HG03064 (cell line): ENCODE results near the gene CCDC192.
"Not testable (repeated sequence)": the region's sequence is repeated elsewhere in the genome, so short reads cannot be mapped to it uniquely, and the experiment has no call there.

Source experiments
- ATAC-seq: cut with Tn5 transposase; IDR thresholded peaks from one replicate; pipeline ENCODE4 v1.9.1; 2021; ENCODE audit warnings: low read depth; ENCODE audit not compliant: unreplicated experiment

The CCDC192 gene

DNA sequence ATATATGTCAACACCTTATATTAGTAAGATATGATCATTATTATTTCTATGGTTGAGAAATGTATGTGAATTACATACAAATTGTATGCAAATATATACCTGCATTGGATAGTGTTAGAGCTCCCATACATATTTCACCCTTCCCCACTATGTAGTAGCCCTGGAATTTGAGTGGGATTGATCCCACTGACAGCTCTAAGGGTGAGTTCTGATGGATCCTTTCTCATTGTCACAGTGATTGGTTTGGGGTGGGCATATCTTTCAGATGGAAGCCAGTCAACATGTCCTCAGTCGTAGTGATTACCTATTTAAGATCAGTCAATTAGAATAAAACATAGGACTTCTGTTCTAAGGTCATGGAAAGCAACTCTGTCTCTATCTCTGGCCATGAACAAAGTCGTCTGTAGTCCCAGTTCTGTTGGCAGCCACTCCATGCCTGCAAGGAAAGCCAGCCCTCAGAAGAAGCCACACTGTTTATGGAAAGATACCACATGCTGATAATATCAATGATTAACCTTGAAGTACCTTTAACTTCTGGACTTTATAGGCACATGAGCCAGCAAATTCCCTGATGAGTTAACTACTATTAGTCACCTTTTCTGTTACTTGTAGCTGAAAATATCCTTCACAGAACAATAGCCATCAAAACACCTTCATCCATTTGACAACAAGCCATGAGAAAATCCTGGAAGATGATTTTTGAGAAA lies 5.1 kb upstream of the CCDC192 start:
- ATAC-seq, result no peak

DNA sequence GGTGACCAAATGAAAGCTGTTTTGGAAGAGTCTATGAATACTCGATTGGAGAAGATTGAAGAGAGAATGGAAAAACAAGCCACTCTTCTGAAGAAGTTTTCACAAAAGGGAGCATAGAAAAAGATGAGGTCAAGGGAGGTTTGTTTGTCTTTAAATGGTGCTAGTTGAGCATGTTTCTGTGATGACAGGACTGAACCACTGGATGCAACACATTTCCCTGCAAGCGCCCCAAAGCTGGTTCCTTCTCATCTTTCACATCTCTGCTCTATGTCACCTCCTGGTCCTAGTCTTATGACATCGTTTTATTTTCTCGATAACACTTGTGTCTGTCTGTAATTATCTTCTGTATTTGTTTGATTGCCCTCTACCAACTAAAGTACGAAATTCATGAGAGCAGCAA lies 3.8 kb upstream of the CCDC192 start:
- ATAC-seq, result no peak

DNA sequence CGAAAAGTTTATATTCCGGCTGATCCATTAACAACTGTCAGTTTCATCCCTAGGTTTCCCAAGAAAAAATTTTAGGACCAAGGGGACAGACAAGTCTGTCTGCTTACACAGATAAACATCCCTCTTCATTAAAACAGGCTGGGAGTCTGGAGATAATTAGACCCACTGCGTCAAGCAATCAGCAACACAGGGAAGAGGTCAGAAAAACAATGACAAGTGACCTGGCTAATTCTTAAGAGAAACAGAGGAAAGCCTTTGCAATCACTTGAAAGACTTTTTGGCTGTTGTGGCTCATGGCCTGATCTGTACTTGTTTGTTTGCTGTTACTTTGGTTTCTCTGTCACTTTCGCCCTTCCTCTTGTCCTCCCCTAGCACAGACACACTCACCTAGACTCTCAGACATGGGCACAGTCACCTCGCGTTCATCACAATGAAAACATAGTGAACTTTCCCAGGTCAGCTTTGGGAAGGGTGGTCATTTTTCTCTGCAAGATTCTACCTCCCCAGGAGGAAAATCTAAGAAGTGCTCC lies 2.9 kb upstream of the CCDC192 start:
- ATAC-seq, result no peak

DNA sequence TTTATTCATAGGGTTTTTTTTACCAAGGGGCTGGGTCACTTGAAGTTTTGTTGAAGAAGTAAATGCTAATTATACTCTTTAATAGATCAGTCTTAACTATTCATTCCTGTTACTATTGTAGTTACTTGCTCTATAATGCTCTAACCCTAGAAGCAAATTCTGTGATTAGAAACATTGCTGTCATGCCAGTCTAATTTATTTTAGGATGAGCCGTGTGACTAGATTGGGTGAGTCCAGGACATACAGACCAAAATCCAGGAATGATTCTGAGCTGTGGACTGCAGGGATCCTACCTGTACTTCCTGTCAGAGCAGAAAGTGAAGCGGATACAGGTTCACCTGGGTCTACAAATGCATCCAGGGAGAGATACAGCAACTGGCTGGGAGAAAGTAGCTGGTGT lies 757 bp upstream of the CCDC192 start:
- no peak for ATAC-seq

DNA sequence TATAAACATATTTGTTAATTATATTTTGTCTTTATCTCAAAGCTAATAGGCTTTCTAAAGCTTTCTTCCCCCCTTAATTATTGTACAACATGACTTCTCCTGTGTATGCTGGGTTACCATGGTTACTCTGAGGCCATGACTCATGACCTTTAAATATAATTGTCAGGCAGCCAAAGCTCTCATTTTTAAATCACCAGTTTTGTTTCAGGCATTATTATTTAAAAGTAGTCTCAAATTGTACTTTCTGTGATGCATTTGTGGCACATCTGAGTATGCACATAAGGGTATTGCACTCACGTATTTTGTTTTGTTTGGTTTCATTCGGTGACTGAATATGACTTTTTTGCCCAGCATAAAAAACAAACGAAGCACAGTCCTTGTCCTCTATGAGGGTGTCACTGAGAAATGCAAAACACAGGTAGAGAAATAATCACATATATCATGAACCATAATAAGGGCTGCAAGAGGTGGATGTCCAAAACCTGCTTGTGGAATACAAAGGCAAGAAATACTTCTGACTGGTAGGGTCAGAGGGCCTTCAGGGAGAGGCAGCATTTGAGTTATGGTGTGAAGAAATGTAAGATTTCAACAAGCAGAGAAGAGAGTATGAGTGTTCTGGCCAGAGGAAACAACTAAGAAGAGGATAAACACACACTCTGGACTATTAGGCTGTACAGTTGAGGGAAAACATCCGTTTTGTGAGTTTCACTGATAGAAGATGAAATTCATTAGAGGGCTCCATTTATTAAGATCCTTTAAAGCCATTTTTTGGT lies 2.1 kb downstream of the CCDC192 start:
- ATAC-seq, result no peak

DNA sequence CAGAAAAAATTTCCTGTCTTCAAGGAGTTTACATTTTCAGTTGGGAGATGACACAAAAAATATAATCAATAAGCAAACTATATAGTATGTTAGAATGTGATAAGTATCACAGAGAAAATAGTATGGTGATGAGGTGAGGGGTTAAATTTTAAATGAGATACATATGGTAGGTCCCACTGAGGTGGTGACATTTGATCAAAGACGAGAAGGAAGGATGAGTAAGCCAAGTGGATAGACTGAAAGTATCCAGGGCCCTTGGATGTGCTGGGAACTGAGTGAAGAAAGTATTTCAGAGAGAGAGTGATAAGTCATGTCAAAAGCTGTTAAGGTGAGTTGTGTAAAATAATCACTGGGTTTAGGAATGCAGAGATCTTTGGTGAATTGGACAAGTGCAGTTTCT lies 3.5 kb downstream of the CCDC192 start:
- no peak for ATAC-seq

DNA sequence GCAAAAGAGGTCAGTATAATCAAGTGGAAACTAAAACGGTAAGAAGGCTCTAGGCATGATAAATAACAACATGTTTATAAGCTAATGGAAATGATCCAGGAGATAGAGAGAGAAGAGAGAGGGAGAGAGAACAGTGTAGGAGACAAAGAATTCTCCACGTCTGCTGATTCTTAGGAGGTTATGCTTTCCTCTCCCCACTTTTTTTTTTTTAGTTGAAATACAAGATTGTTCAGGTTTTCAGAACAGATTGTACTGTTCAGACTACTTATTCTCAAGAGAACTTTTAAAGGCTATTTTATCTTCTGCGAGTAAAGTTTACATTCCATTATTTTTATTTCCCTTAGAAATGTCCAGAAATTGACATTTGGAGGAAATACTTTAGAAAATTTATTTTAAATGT lies 4.0 kb downstream of the CCDC192 start:
- no peak for ATAC-seq

DNA sequence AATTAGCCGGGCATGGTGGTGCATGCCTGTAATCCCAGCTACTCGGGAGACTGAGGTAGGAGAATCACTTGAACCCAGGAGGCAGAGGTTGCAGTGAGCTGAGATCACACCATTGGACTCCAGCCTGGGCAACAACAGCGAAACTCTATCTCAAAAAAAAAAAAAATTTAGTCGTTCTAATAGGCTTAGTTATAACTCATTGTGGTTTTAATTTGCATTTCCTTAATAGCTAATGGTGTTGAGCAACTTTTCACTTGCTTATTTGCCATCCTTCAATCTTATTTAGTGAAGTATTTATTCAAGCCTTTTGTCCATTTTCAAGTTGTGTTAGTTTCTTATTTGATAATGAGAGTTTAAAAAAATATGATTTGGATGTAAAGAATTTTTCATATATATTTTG lies 9.9 kb downstream of the CCDC192 start:
- ATAC-seq, result not testable (repeated sequence)

DNA sequence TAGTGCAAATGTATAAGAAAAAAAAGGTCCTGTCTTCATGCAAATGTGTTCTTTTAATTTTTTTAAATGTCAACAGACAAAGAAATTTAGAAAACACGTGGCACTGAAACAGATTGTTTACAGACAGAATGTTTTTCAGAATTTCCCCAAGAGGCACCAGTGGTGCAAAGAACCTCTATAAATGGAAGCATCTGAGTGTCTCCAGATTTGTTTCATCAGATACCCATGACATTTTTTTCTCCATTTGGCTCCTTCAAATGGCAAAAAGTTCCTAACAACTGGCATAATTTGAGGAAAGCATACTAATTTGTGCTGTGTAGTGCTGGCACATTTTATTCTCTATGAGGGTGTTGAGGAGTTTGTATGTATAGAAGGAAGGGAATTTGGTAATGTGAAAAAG lies 15.0 kb downstream of the CCDC192 start:
- no peak for ATAC-seq

DNA sequence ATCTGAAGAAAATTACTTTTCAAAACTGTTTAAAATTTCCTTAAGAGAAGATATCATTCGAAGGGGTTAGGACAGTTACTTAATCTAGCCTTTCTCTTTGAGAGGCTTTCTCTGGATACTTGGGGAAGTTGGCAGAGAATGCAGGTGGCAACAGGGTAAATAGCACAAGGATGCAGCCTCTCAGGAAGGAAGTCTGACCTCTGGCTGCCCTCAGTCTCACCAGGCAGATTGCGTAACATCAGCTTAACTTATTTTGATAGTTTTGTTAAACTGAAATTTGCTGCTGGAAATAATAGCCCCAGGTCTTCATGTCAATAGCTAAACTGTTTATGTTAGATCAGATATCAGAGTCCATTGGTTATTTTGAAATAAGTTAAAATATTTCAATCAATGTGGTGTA lies 20.4 kb downstream of the CCDC192 start:
- no peak for ATAC-seq

DNA sequence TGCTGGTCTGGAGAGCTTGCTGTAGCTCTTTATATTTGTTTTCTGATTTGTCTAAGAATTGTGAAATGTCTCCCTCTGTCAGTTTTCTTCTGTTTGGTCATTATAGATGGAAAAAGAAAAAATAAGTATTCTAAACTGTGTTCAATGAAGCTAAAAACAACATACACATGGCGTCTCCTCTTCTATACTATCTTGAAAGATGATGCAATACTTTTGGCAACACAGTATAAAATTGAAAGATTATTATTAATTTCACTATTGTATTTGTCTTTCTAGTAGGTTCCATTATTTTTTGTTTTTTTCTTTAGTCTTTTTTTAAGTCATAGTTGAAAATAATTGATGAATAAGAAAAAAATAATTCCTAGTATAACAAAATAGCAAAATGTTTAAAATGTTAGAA lies 22.5 kb downstream of the CCDC192 start:
- ATAC-seq, result no peak

DNA sequence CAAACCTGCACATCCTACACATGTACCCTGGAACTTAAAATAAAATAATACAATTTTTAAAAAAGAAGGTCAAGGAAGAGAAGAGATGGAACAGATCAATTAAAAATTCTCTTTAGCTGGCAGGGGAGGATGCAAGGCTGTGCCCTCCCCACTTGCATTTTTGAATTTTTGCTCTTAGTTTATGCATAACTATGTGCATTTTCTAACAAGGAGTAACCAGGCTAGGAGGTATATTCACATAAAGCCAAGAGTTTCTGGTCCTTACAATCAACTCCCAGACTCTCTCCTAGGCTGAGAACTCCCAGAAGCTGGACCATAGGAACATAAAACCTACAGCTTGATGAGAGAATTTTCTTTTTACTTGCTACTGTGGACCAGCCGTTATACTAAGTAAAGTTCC lies 29.8 kb downstream of the CCDC192 start:
- ATAC-seq, result no peak

DNA sequence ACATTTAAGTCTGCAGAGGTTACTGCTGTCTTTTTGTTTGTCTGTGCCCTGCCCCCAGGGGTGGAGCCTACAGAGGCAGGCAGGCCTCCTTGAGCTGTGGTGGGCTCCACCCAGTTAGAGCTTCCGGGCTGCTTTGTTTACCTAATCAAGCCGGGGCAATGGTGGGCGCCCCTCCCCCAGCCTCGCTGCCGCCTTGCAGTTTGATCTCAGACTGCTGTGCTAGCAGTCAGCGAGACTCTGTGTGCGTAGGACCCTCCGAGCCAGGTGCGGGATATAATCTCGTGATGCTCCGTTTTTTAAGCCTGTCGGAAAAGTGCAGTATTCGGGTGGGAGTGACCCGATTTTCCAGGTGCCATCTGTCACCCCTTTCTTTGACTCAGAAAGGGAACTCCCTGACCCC lies 36.2 kb downstream of the CCDC192 start:
- not testable (repeated sequence) for ATAC-seq

DNA sequence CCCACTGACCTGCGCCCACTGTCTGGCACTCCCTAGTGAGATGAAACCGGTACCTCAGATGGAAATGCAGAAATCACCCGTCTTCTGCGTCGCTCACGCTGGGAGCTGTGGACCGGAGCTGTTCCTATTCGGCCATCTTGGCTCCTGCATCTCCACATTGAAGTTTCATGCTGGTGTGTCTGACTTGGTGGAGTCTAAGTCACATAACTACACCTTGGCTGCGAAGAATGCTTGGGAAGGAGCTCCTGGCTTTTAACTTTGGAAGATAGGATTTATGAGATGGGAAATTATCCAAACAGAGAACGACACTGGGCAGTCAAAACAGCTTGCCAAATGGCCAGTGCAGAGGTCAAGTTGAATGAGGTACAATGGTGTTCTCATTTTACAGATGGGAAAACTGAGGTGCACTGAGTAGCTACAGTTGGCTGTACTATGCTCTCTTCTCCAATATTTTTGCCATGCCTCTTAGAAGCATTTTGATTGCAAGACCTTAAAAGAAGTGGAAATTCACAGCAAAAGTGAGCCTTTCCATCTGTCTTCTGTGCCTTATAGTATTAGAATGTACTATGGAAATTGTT lies 36.7 kb downstream of the CCDC192 start:
- no peak for ATAC-seq

DNA sequence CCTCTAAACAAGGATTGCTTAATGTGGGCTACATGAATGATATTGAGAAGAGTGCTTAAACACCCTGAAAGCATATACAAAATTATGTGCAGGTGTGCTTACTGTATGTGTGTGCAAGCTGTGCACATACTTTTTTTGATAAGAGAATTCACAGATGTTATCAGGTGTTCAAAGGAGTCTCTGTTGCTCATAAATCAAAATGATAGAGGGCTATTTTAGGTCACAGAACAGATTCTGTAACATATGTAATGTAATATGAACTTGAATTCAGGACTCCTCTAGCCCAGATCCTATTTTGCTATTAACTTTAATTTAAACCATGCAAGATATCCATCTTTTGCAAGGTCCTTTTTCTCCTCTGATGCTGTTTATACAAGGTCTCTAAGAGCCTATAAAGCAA lies 38.2 kb downstream of the CCDC192 start:
- no peak for ATAC-seq

DNA sequence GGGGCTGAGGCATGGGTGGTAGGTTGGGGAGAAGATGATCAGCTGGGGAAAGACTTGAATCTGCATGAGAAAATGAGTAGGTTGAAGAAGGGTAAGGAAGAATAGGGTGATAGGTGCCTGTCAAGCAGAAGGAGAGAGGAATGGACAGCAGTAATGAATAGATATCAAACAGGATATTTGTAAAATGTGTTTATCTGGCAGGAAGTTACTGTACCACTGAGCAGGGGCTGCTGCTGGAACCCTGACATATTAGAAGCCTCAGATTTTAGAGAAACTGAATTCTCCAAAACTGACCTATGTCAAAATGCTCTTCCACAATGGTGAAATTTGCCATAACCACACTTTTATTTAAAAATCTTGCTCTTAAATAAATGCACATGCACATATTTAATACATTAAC lies 41.0 kb downstream of the CCDC192 start:
- no peak for ATAC-seq

DNA sequence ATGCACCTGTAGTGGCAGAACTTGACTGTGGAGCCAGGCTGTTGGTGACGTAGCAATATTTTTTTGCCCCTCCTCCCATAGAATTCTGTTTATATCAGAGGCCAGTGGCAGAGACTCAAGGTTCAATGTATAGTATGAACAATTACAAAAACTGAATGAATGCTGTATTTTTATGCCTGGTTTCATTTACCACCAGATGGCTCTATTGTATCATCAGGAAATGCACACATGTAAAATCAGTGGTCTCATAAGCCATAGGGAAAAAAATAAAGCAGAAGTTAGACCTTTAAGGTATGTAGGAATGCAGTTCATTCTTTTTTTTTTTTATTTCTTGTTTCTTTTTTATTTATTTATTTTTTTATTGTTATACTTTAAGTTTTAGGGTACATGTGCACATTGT lies 43.6 kb downstream of the CCDC192 start:
- no peak for ATAC-seq

DNA sequence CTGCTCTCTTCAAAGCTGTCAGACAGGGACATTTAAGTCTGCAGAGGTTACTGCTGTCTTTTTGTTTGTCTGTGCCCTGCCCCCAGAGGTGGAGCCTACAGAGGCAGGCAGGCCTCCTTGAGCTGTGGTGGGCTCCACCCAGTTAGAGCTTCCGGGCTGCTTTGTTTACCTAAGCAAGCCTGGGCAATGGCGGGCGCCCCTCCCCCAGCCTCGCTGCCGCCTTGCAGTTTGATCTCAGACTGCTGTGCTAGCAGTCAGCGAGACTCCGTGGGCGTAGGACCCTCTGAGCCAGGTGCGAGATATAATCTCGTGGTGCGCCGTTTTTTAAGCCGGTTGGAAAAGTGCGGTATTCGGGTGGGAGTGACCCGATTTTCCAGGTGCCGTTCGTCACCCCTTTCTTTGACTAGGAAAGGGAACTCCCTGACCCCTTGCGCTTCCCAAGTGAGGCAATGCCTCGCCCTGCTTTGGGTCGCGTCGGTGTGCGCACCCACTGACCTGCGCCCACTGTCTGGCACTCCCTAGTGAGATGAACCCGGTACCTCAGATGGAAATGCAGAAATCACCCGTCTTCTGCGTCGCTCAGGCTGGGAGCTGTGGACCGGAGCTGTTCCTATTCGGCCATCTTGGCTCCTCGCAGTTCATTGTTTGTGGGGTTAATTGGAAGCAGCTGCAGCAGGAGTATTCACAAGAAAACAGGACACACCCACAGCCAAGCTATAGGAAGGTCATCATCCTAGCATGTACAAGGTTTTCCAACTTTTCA lies 49.5 kb downstream of the CCDC192 start:
- not testable (repeated sequence) for ATAC-seq

DNA sequence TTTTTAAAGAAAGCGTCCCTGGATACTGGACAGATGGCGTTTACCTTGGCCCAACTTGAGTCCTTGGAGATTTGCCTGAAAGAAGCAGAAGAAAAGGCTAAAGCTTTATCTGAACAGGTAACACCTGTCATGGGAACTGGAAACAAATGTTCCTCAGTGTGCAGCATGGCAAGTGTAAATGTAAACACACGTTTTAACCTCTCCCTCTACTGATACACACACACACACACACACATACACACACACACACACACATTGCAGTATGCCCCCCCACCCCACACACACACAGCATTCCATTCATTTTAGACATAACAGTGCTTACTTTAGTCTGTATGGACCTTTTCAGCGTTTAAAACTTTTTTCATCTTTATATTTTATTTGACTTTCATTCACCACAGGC lies 51.1 kb downstream of the CCDC192 start:
- no peak for ATAC-seq

DNA sequence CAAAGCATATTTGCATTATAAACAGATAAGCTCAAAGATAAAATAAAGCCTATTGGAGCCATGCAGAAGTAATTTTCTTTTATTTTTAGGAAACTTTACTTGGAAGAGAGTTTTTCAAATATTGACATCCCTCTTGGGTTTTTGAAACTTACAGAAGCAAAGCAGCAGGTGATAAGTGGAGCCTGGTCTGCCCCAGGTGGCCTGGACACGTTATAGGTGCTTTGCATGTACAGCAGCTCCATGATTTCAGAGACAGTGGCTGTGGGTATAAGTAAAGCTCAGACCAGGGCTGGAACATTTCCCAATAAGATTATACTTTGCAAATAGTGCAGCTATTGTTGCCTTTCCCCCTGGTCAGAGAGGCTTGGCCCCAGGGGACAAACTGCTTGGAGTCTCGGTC lies 51.5 kb downstream of the CCDC192 start:
- ATAC-seq, result no peak

DNA sequence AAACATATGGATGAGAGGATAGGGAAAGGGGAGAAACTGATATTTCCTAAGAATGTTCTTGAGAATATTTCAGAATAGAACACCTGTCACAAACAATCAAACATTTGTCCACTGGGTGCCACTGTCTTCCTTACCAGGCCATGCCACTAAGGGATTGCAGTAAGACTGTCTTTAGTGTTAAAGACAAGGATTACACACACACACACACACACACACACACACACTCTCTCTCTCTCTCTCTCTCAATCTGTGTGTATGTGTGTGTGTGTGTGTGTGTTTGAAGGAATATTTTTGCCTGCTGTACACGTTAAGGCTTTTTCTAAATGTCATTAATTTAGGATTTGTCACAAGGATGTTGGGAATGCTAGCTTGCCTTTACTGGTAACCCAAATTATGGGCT lies 54.4 kb downstream of the CCDC192 start:
- peak; percentile 58 for ATAC-seq
